Endothelial cell (in vitro differentiated cells): ENCODE data around the gene TRHDE. TPM values are rescaled to one million over a fixed set of nuclear protein-coding genes. Genes with fewer than 3 reads are reported as not detected.

Source experiments
- DNase-seq: peaks from one replicate; pipeline ENCODE4 v3.0.0; 2021; ENCODE audit warnings: low spot score
- H3K27ac Mint-ChIP-seq: one replicate; pipeline ENCODE4 v1.8.0; 2021; ENCODE audit warnings: mixed read lengths, inconsistent platforms; ENCODE audit not compliant: unreplicated experiment
- H3K27me3 Mint-ChIP-seq: one replicate; pipeline ENCODE4 v1.8.0; 2021; ENCODE audit warnings: mild to moderate bottlenecking, moderate library complexity, mixed read lengths, inconsistent platforms; ENCODE audit not compliant: unreplicated experiment
- H3K36me3 Mint-ChIP-seq: one replicate; pipeline ENCODE4 v1.8.0; 2021; ENCODE audit warnings: mild to moderate bottlenecking, low read depth, mixed read lengths, inconsistent platforms; ENCODE audit not compliant: unreplicated experiment
- H3K4me1 Mint-ChIP-seq: one replicate; pipeline ENCODE4 v1.8.0; 2021; ENCODE audit warnings: mild to moderate bottlenecking, mixed read lengths, inconsistent platforms; ENCODE audit not compliant: unreplicated experiment
- H3K4me3 Mint-ChIP-seq: one replicate; pipeline ENCODE4 v1.8.0; 2021; ENCODE audit warnings: mild to moderate bottlenecking, mixed read lengths, inconsistent platforms; ENCODE audit not compliant: unreplicated experiment
- H3K9me3 Mint-ChIP-seq: one replicate; pipeline ENCODE4 v1.8.0; 2021; ENCODE audit warnings: mixed read lengths, inconsistent platforms; ENCODE audit not compliant: unreplicated experiment
- total RNA-seq: library from RNA; stranded (reverse); fragmentation: NEBNext Ultra II Directional; extraction: Animal tissue kit (Norgen Biotek cat#: 25700); gene quantifications from one replicate; pipeline ENCODE4 v1.2.1, GENCODE V29; 2021; ENCODE audit not compliant: unreplicated experiment
- TF ChIP-seq, protein P1 (sequence below): fragments of 200-600 bp; sonication (generic); IDR thresholded peaks from one replicate; pipeline ENCODE4 v1.5.0; 2021; ENCODE audit warnings: antibody characterized with exemption; ENCODE audit not compliant: unreplicated experiment

The TRHDE gene
- total RNA-seq, 1 donor from 2014 or later, result 0.54 TPM

DNA sequence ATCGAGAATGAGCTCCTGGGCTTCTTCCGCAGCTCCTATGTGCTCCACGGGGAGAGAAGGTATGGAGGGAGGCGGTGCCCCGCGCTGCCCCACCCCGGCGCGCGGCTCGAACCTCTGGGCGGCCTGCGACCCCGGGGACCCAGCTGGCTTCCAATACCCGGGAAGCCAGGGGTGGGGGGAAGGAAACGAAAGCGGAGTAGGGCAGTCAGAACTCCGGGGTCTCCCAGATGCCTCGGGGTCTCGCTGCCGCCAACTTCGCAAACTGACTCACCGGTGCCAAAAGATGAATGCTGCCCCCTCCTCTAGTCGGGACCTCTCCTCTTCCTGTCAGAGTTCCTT is 1.3 kb downstream of the TRHDE start:
- TF ChIP-seq, protein P1, sequence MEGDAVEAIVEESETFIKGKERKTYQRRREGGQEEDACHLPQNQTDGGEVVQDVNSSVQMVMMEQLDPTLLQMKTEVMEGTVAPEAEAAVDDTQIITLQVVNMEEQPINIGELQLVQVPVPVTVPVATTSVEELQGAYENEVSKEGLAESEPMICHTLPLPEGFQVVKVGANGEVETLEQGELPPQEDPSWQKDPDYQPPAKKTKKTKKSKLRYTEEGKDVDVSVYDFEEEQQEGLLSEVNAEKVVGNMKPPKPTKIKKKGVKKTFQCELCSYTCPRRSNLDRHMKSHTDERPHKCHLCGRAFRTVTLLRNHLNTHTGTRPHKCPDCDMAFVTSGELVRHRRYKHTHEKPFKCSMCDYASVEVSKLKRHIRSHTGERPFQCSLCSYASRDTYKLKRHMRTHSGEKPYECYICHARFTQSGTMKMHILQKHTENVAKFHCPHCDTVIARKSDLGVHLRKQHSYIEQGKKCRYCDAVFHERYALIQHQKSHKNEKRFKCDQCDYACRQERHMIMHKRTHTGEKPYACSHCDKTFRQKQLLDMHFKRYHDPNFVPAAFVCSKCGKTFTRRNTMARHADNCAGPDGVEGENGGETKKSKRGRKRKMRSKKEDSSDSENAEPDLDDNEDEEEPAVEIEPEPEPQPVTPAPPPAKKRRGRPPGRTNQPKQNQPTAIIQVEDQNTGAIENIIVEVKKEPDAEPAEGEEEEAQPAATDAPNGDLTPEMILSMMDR, result no peak
- no peaks in the 10 kb centered on the region for H3K36me3 Mint-ChIP-seq
- H3K27ac Mint-ChIP-seq, result peak overlapping the region; percentile 36
- H3K9me3 Mint-ChIP-seq, result no peaks in the 10 kb centered on the region
- H3K4me3 Mint-ChIP-seq, result peak overlapping the region; percentile 83
- peaks cover 20% of the 10 kb centered on the region for H3K27me3 Mint-ChIP-seq
- DNase-seq, result peak; percentile 13
- no peaks in the 10 kb centered on the region for H3K4me1 Mint-ChIP-seq

- Mint-ChIP-seq H3K4me1 (no peaks in the 10 kb centered on the region), H3K4me3 (peak overlapping the region; percentile 83), H3K9me3 (no peaks in the 10 kb centered on the region), H3K27me3 (peaks cover 20% of the 10 kb centered on the region), H3K27ac (peak overlapping the region; percentile 36), H3K36me3 (no peaks in the 10 kb centered on the region)
- TF ChIP-seq, protein P1, result no peak
- DNase-seq, result no peak
Observed at GRCh38 chr12:72273851-72274351, 1.7 kb downstream of the TRHDE start.

DNA sequence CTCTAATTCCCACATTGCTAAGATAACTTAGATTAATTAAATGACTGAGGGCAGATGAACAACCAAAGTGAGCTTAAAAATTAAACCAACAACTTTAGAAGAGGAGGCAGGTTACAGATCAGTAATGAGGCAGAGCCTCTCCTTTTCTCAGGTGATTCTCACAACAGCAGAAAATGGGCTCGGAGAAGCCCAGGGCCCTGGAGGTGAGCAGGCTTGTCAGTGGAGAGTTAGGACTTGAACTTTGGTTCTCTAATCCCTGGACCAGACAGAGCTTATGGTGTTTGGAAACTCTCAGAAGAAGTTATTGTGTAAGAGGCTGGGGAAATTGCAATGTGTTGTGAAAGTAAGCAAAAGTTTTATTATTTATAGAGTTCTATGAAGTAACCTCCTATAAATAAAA is 2.8 kb downstream of the TRHDE start:
- H3K9me3 Mint-ChIP-seq, result no peaks in the 10 kb centered on the region
- no peaks in the 10 kb centered on the region for H3K4me1 Mint-ChIP-seq
- H3K4me3 Mint-ChIP-seq, result no peak overlapping the region
- no peaks in the 10 kb centered on the region for H3K36me3 Mint-ChIP-seq
- TF ChIP-seq, protein P1, result no peak
- H3K27ac Mint-ChIP-seq, result no peak overlapping the region
- no peak for DNase-seq
- peaks cover 20% of the 10 kb centered on the region for H3K27me3 Mint-ChIP-seq

DNA sequence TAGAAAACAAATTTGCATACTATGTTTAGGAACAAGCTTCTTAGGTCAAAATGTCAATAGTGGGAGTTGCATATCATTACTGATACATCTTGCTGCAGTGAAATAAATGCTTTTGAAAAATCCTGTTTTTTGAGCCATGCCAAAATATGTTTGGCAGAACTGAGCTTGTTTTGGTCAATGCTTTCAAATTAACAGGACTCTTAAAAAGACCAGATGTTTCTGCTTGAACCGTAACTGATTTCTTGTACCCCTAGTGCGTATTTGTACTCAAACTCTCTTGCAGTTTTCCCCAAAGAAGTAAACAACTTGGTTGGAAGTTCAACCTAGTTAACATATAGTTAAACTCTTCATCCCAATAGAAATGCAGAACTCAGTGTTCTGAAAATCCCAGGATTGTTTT is 3.4 kb downstream of the TRHDE start:
- TF ChIP-seq, protein P1, result no peak
- Mint-ChIP-seq H3K4me3 (no peak overlapping the region), H3K27ac (no peak overlapping the region), H3K36me3 (no peaks in the 10 kb centered on the region), H3K27me3 (peaks cover 20% of the 10 kb centered on the region), H3K4me1 (peaks cover 3% of the 10 kb centered on the region), H3K9me3 (no peaks in the 10 kb centered on the region)
- no peak for DNase-seq

DNA sequence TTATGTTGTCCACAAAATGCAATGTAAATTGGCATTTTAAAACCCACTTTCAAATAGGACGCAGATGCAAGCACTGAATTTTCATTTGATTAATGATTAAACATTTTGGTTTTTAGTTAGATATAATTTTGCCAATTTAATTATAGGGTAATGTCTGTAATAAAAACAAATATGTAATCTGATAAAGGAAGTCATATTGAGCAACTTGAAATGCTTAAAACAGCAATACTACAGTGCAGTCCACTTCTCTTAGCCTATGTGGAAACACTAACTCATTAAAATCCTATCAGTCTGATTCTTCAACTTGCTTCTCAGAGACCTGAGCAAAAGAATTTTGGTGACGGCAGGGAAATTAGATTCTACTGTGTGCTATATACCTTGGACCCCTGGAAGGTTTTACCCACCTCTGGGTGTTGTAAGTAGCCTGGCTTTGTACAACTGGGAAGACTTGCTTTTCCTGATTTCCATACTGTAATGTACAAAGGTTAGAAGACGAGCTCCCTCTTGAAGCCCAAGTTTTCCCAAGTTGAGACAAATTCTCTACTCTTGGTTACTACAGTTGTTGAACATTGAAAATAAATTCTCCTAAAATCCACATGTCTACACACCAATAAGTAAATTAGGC is 4.1 kb downstream of the TRHDE start:
- H3K9me3 Mint-ChIP-seq, result no peaks in the 10 kb centered on the region
- H3K27me3 Mint-ChIP-seq, result peaks cover 16% of the 10 kb centered on the region
- no peak overlapping the region for H3K4me3 Mint-ChIP-seq
- peaks cover 3% of the 10 kb centered on the region for H3K4me1 Mint-ChIP-seq
- H3K27ac Mint-ChIP-seq, result no peak overlapping the region
- TF ChIP-seq, protein P1, result no peak
- H3K36me3 Mint-ChIP-seq, result no peaks in the 10 kb centered on the region
- DNase-seq, result no peak
